Activated CD4-positive, alpha-beta memory T cell treated with anti-CD3 and anti-CD28 coated beads for 36 hours (primary cell): Measurements from ENCODE around the gene NADK. TPM values are rescaled to one million over a fixed set of nuclear protein-coding genes. Genes with fewer than 3 reads are reported as not detected.
"Not testable (repeated sequence)": the region's sequence is repeated elsewhere in the genome, so short reads cannot be mapped to it uniquely, and the experiment has no call there.

Experiments used
- CTCF ChIA-PET: fragments of 350-600 bp; sonication (Branson Sonifier 250); formaldehyde crosslinking; loops from one replicate; lab custom pipeline; 2021; ENCODE audit warnings: antibody characterized with exemption, inconsistent platforms; lab: Charles Lee
- POLR2A ChIA-PET: fragments of 350-600 bp; sonication (Branson Sonifier 250); formaldehyde crosslinking; loops from one replicate; lab custom pipeline; 2021; ENCODE audit warnings: antibody characterized with exemption; lab: Charles Lee
- DNase-seq: peaks from one replicate; pipeline ENCODE4 v3.0.0-alpha.2; 2020
- H3K27ac Mint-ChIP-seq: one replicate; pipeline ENCODE4 v1.8.0; 2021; ENCODE audit warnings: mixed read lengths
- H3K27me3 Mint-ChIP-seq: one replicate; pipeline ENCODE4 v1.8.0; 2021; ENCODE audit warnings: mixed read lengths
- H3K36me3 Mint-ChIP-seq: one replicate; pipeline ENCODE4 v1.8.0; 2021; ENCODE audit warnings: mixed read lengths
- H3K4me1 Mint-ChIP-seq: one replicate; pipeline ENCODE4 v1.8.0; 2021; ENCODE audit warnings: low read depth, mixed read lengths
- H3K4me3 Mint-ChIP-seq: one replicate; pipeline ENCODE4 v1.8.0; 2021; ENCODE audit warnings: mild to moderate bottlenecking, mixed read lengths
- H3K9me3 Mint-ChIP-seq: one replicate; pipeline ENCODE4 v1.8.0; 2021; ENCODE audit warnings: mixed read lengths
- intact Hi-C: fragments of 100-400 bp; cut with micrococcal nuclease; formaldehyde crosslinking; loops from one replicate; pipeline ENCODE4 v1.15.1; 2023
- total RNA-seq, 2 experiments: library from RNA; stranded (reverse); gene quantifications; one replicate each; pipeline ENCODE4 v1.2.3, GENCODE V29; 2021

Gene NADK
- total RNA-seq, 2 experiments from 2014 or later: 56.2 to 57.4 TPM

DNA sequence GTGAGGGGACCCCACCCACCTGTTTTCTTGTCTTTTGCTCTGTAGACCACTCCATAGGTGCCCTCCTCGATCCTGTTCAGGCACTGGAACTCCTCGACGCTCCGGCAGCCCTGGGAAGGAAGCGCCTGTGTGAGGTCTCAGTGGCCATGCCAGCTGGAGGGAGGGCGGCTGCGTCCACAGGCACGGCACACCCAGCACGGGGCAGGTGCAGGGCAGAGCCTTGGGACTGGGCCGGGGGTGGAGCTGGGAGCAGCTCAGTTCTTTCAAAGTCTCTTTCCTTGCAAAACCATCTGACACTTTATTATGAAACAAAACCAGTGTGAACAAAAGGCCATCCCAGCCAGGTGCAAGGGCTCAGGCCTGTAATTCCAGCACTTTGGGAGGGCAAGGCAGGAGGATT, 72.6 kb downstream of the NADK start:
- H3K4me1 Mint-ChIP-seq, H3K27ac Mint-ChIP-seq, H3K36me3 Mint-ChIP-seq, H3K4me3 Mint-ChIP-seq, CTCF ChIA-PET, intact Hi-C loops, POLR2A ChIA-PET, DNase-seq, H3K9me3 Mint-ChIP-seq, H3K27me3 Mint-ChIP-seq: not testable (repeated sequence)

- POLR2A ChIA-PET, H3K4me3 Mint-ChIP-seq, H3K27me3 Mint-ChIP-seq, H3K9me3 Mint-ChIP-seq, CTCF ChIA-PET, DNase-seq, H3K27ac Mint-ChIP-seq, H3K4me1 Mint-ChIP-seq, H3K36me3 Mint-ChIP-seq, intact Hi-C loops: not testable (repeated sequence)
These were observed 73.8 kb downstream of the NADK start for GRCh38 chr1:1704284-1704957.

- no peaks in the 10 kb centered on the region for H3K4me1 Mint-ChIP-seq
- H3K27me3 Mint-ChIP-seq: no peaks in the 10 kb centered on the region
- peak; percentile 6 for DNase-seq
- H3K9me3 Mint-ChIP-seq: no peaks in the 10 kb centered on the region
- H3K27ac Mint-ChIP-seq: no peak overlapping the region
- H3K36me3 Mint-ChIP-seq: peaks cover 3% of the 10 kb centered on the region
- intact Hi-C loops: no loop called here
- H3K4me3 Mint-ChIP-seq: no peak overlapping the region
- CTCF ChIA-PET: no interaction called here
- POLR2A ChIA-PET: no interaction called here
These were observed 74.5 kb downstream of the NADK start for GRCh38 chr1:1703796-1704195.

DNA sequence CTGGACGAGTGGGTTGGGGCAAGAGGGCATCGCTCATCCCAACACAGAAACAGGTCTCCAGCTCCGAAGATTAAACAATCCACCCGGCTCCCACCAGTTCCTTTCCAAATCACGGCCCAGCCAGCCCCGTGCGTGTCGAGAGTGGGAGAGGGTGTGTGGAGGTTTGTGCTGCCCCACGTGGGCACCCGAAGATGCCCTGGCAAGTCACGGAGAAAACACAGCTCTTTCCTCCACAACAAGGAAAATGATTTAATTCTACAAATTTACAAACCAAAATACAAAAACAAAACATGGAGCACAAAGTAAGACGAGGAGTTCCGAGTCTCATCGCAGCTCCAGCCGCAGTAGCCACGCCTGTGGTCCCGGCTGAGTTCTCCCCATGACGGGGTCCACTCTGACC, 75.8 kb downstream of the NADK start:
- H3K4me3 Mint-ChIP-seq, intact Hi-C loops, H3K9me3 Mint-ChIP-seq, H3K27me3 Mint-ChIP-seq, POLR2A ChIA-PET, DNase-seq, H3K27ac Mint-ChIP-seq, CTCF ChIA-PET, H3K4me1 Mint-ChIP-seq, H3K36me3 Mint-ChIP-seq: not testable (repeated sequence)

Other genes starting within 250 kb of the NADK start
- gene TMEM240, start 237.8 kb downstream of the NADK start, total RNA-seq: under 1 TPM in 1 of 2 experiments, not detected in 1; 0.29 TPM
- 100 to 1,000 TPM; 106 to 107 TPM for gene SSU72, start 203.6 kb downstream of the NADK start, total RNA-seq
- gene FNDC10, start 178.3 kb downstream of the NADK start, total RNA-seq: 1 to 10 TPM; 1.5 to 1.6 TPM
- 10 to 100 TPM; 31.1 to 36.1 TPM for gene MIB2, start 163.0 kb downstream of the NADK start, total RNA-seq
- gene MMP23B, start 146.3 kb downstream of the NADK start, total RNA-seq: 1 to 10 TPM in 1 of 2 experiments, under 1 TPM in 1; 0.61 to 1.1 TPM
- gene CDK11B, start 119.5 kb downstream of the NADK start, total RNA-seq: 10 to 100 TPM; 32.4 to 36.9 TPM
- 10 to 100 TPM; 29.0 to 30.1 TPM for gene SLC35E2B, start 85.7 kb downstream of the NADK start, total RNA-seq
- gene CDK11A, start 54.1 kb downstream of the NADK start, total RNA-seq: 10 to 100 TPM; 44.5 to 49.1 TPM
- 100 to 1,000 TPM; 396 to 403 TPM for gene GNB1, start 112.6 kb upstream of the NADK start, total RNA-seq
- under 1 TPM; 0.26 to 0.27 TPM for gene CALML6, start 136.8 kb upstream of the NADK start, total RNA-seq
- under 1 TPM; 0.33 to 0.34 TPM for gene TMEM52, start 140.8 kb upstream of the NADK start, total RNA-seq
- not detected for gene CFAP74, start 225.3 kb upstream of the NADK start, total RNA-seq
- gene GABRD, start 240.9 kb upstream of the NADK start, total RNA-seq: not detected